GM19468 (cell line): ENCODE results near the gene KRT36.
A peak's percentile ranks its signal among the peaks of the same experiment; 100 is the strongest.

Source experiments
- ATAC-seq: cut with Tn5 transposase; IDR thresholded peaks from one replicate; pipeline ENCODE4 v1.9.1; 2021; ENCODE audit warnings: mild to moderate bottlenecking, moderate library complexity, moderate number of reproducible peaks; ENCODE audit not compliant: unreplicated experiment; ENCODE audit errors: extremely low read depth

KRT36 gene

DNA sequence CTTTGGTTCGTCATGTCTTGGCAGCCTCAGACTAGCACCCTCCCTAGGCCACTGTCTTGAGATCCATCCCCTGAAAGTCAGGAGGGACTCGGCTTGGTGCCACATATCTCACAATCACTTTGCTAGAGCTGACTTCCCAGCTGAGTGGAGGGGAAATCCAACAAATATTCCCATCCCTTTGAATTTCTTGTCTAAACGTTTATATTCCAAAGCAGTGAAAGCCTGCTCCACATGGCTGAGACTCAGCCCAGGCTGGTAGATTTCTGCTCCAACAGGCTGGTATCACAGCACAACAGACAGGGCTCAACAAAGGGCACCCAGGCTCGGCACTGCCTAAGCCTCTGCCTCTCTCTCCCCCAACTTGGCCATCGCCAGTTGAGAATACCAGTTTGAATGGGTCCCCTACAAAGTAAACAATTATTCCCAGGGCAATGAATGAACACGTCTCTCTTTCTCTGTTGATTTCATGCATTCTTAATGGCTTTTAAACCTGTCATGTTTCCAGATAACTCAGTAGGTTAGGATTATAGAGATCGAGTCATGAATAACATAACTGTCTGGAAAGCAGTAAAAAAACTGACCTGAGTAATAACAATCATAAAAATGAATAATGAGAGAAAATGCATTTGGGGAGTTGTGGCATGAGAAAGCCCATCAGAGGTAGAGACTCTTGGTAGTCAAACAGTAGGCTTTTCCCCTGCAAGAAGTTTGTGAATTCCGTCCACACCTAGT is 14.7 kb upstream of the KRT36 start:
- ATAC-seq = no peak

GRCh38 chr17:41503202-41503601 is 13.5 kb upstream of the KRT36 start:
- ATAC-seq = no peak

DNA sequence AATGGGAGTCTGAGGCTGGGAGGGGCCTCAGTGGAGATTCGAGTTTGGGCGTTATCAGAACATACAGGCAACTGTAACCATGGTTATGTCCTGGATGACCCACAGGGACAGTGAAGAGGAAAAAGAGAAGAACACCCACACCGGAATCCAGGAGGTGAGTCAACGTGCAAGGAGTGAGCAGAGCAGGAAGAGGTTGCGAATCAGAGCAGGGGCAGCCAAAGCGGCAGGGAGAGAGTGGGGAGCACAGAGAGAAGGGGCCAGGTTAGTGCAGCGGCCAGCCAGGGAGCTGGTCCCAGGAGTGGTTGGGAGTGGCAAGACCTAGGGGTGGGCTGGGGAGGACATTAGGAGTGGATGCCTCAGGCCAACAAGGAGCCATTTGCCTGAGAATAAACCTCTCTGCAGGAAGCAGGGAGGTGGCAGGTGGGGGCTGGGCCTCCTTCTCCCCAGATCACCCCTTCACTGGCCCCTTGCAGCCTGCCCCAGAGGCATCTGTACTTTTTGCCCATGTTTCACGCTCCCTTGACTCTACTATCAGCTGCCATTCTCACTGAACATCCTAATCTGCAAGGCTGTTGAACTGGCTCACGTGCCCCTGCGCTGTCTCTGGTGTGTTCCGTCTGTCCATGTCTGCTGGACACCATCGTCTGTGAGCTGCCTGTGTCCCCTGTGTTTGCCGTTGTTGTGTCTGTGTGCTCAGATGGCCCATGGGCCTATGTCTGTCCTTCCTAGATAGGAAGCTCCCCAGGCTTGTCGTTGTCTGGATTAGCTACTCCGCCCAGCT is 10.6 kb upstream of the KRT36 start:
- no peak for ATAC-seq

GRCh38 chr17:41499714-41500113 is 10.0 kb upstream of the KRT36 start:
- no peak for ATAC-seq

DNA sequence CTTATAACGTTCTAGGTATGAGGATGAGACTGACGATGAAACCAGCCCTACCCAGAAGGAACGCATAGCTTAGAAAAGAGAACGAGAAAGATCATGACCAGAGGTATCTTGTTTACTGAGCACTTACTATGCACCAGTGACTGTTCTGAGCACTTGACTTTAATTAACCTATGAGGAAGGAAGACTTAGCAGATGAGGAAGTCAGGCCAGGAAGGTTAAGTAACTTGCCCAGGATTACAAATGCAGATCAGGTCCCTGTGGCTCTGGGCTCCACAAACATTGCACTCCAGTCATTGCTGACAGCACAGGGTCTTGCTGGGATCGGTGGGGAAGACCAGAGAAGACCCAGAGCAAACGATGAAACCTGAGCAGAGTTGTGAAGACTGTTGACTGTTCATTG is 8.6 kb upstream of the KRT36 start:
- ATAC-seq = no peak

DNA sequence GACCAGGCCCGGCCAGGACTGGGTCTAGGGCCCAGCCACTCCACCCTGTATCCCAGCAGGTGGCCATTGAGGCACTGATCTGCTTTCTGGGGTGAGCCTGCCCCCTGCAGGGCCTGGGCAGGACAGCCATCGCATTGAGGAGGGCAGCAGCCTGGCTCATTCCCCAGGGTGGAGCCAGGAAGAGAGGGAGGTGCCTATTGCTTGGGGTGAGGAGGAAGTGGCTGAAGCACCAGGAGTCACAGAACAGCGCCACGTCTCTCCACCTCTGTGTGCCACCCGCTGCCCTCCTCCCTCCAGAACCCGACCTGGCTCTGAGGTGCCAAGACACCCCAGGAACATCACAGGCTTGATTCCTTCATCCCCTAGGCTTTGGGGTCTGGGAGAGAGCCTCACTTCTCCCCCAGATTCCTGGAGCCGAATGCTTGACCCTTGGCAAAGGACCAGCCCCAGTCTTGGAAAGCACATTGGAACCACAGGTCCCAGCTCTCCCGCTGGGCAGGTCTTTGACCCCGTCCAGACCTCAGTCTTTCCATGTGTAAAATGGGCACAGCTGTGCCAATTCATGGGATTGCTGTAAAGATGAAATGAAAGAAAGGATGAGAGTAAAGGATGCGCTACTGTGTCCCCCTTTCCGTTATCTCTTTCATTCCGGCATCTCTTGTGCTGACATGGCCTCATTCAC is 7.2 kb upstream of the KRT36 start:
- ATAC-seq = peak; percentile 46

GRCh38 chr17:41494524-41494923 is 4.8 kb upstream of the KRT36 start:
- no peak for ATAC-seq

DNA sequence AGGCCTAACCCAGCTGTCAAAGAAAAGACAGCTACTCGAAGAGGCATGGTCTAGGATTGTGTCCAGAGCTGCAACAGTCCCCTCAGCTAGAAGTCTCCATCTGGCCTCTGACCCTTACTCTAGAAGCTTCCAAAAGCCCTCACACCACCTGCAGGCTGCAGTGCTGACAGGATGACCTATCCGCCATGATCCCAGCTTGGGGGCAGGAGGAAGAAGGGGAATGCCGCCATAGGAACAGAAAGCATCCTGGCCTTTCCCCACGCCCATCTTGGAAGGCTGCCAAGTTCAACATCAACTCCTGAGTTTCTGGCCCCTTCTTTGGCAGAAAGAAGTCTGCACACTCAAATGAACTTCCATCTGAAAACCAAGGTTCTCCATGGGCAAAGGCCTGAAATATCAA is 3.1 kb upstream of the KRT36 start:
- no peak for ATAC-seq

DNA sequence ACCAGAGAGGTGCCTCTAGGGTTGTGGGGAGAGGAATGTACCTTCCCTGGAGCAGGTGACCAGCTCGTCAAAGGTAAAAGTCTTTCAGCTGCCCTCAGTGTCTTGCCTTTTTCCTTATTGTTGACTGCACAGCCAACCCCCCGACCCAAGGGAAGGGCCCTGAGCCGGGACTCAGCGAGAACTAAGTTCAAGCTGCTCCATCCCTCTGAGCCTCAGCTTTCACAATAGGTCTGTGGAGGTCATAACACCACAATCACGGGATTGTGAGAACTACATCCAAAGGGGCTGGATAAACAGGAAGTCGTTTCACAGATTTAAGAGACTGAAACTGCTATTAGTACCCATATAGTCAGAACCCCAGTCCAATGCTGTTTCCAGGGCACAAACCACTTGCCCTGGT is 2.6 kb upstream of the KRT36 start:
- no peak for ATAC-seq

DNA sequence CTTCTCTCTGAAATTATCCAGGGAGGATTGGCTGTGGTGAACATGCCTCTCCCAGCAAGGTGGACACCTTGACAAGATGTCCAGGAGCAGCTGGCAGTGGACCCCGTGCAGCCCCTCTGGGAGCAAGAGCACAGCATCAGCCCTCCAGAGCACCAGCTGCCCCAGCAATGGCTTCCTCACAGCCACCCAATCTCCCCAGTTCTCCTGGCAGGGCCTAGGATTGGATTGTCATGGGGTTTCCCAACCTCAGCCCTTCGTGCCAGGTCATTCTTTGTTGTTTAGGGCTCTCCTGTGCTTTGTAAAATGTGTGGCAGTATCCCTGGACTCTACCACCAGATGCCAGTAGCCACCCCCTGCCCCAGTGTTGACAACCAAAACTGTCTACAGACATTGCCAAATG is 1.8 kb upstream of the KRT36 start:
- ATAC-seq = no peak

DNA sequence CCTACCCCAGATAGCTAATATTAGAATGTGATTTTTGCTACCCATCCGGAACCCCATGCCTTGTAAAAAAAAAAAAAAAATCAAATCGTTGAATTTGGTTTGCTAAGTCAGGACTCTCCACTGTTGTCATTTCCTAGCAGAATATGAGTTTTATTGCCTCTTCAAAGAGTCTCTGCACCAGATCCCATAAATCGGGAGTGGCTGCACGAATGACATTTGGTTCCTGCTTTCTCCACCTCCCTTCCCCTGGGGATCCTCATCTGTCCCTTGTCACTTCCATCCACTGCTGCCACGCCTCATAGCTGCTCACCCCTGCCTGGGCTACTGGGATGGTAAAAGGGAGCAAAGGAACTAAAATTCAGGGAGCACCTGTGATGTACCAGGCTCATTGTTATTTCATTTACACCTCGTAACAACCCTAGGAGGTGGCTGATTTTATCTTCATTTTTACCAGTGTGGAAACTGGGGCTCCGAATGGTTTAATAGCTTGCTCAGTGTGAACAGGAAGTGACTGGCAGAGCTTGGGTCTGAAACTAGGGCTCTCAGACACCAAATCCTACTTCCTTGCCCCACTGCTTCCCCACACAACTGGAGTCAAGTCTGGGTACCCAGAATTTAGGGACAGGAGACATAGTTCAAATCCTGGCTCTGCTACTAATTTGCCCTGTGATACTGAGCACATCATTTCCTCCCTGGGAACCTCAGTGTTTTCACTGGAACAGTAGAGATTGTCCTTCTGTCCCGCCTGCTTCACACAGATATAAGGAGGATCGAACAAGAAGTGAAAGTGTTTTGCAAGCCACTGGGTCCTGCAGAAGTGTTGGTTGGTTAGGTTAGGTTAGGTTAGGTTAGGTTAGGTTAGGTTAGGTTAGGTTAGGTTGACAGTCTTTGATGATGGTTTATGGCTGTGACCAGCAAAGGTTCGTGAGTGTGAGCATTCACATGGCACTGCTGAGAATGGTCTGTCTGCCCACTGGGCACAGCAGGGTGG is 585 bp upstream of the KRT36 start:
- no peak for ATAC-seq

GRCh38 chr17:41486809-41487530 is 2.7 kb downstream of the KRT36 start:
- no peak for ATAC-seq

- ATAC-seq = no peak
Measured at GRCh38 chr17:41486316-41486715, 3.4 kb downstream of the KRT36 start.

DNA sequence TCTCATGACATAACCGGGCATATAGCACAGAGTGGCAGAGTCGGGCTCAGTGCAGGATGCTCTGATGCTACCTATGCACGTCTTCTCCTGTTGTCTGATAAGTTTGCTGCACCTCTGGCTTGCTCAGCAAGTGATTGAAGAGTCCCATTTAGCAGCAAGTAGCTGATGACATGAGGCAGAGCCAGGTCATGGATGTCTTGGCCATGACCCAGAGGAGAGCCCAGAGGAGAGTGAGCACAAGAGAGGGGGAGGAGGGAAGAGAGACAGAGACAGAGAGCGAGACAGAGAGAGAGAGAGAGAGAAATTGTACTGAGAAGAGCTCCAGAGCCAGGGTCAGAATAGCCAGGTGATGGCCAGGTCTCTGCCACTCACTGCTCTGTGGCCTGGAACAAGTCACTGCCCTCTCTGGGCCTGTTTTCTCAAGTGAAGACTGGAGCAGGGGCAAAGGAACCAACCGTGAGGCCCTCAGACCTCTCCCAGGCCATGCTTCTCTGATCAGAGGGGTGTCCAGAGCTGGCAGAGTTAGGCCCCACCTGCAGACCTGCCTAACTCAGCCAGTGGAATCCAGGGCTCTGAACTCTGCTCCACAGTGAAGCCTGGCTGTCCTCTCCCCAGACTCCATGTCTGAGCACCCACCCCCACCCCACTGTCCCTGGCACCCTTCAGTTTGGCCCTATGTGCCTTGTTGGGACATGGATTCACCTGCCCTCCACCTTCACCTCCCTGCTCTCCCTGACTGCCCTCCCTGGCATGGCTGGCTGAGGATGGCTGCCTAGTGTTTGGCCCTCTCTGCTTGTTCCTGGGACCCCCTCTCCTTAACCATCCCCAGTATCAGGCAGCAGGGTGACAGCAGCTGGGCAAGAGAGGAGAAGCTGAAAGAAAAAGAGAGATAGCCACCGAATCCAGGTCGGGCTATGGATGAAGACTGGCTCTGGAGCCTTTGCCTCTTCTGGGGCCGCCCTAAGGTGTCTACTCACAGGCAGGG is 4.5 kb downstream of the KRT36 start:
- no peak for ATAC-seq

DNA sequence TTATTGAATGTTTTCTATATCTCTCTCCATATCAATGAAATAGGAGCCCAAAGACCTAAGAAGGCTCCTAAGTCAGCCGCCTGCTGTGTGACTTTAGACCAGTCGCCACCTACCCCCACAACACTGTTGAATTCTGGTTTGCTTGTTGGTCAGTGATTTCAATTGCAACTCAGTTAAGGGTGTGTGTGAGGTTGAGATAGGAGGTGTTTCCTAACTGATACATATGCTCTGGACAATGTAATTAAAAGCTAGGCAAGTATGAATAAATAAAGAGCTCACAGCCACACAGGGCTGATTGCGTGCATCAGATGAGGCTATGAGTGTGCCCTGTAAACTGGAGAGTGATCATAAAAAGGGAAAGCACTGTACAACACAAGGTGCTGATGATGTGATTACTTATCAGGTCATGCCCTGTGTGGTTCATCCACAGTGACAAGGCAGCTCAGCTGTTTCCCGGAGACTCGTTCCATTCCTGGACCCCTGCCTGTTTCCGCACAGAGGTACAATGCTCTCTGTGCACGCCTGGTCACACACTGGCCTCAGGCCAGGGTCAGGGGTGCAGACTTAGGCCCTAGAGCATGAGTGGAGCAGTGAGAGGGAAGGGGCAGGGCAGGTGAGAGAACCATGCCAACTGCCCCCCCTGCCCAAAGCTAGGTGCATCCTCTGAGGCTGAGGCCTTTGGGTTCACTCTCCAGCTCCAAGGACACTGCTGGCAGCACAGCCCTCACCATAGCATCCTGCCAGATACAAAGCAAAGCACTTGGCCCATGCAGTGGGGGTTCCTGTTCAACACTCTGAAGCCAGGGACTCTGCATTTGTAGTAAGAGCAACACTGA is 5.5 kb downstream of the KRT36 start:
- ATAC-seq = no peak

- no peak for ATAC-seq
Measured at GRCh38 chr17:41483531-41483930, 6.2 kb downstream of the KRT36 start.

GRCh38 chr17:41481036-41481435 is 8.7 kb downstream of the KRT36 start, which contains the start of gene KRT35:
TSS of gene KRT35 (minus strand) at chr17:41481151. CDS start at chr17:41481097, 54 bp downstream.
- no peak for ATAC-seq
